ENCODE results near the gene G0S2. TPM values are rescaled to one million over a fixed set of nuclear protein-coding genes. Genes with fewer than 3 reads are reported as not detected.
"Not testable (repeated sequence)": the region's sequence is repeated elsewhere in the genome, so short reads cannot be mapped to it uniquely, and the experiment has no call there.

G0S2 gene
- polyA plus RNA-seq, 3 donors: 176 to 1,583 (median 373) TPM

- WGBS (ENCODE audit: insufficient coverage): no CpG with 5 or more reads among the region's 3 CpGs
- Mint-ChIP-seq H3K27ac (no peak overlapping the region), H3K27me3 (ENCODE audit: low read depth in 3 of 3) (peaks cover 2 to 10% (median 7%) of the 10 kb centered on the region in 3 donors), H3K36me3 (peaks cover 2 to 3% of the 10 kb centered on the region in 2 donors), H3K9me3 (peaks cover 0 to 7% (median 4%) of the 10 kb centered on the region in 7 donors), H3K4me1 (peaks cover 8% of the 10 kb centered on the region), H3K4me3 (no peak overlapping the region)
- H3K4me1 ChIP-seq (ENCODE audit: control insufficient read depth in 1 of 2, insufficient read depth in 2 of 2, low read length in 2 of 2): peaks cover 4 to 7% of the 10 kb centered on the region in 2 donors
- H3K9me3 ChIP-seq (replicated peaks in 1 of 2; ENCODE audit: control insufficient read depth in 1 of 2, insufficient read depth in 1 of 2, low read length in 2 of 2): no peaks in the 10 kb centered on the region
- no peaks in the 10 kb centered on the region for H3K79me2 ChIP-seq (ENCODE audit: insufficient read depth, low read length)
- H4K20me1 ChIP-seq (ENCODE audit: insufficient read depth, low read length): no peaks in the 10 kb centered on the region
- no peak overlapping the region for H3K4me2 ChIP-seq (replicated peaks; ENCODE audit: extremely low read depth, low read length, poor library complexity, severe bottlenecking)
- DNase-seq: no peak
- H3K9ac ChIP-seq (ENCODE audit: insufficient read depth, low read length, poor library complexity, severe bottlenecking): no peak overlapping the region
- H3K27ac ChIP-seq (ENCODE audit: low read depth in 1 of 2, low read length in 2 of 2): no peak overlapping the region
- H3K27me3 ChIP-seq (ENCODE audit: control insufficient read depth in 2 of 2, insufficient read depth in 2 of 2, low read length in 2 of 2): peaks cover 0 to 5% of the 10 kb centered on the region in 2 donors
- TF ChIP-seq CTCF (IDR thresholded peaks at IDR 0.05): no peak
- H3K36me3 ChIP-seq (replicated peaks in 1 of 2; ENCODE audit: control insufficient read depth in 1 of 2, insufficient read depth in 2 of 2, low read length in 2 of 2): no peaks in the 10 kb centered on the region
- no peak overlapping the region for H3K4me3 ChIP-seq (replicated peaks in 1 of 3; ENCODE audit: low read depth in 2 of 3, low read length in 3 of 3)
- H2AFZ ChIP-seq (ENCODE audit: insufficient read depth, low read depth, low read length, poor library complexity, severe bottlenecking): no peak overlapping the region
- intact Hi-C loops (cut with micrococcal nuclease): loop anchor here in 1 of 2 donors (10.0 kb wide), 2 partner anchors 48 to 92 kb away; no protein-coding TSS in a partner anchor
Measured at GRCh38 chr1:209697126-209697525, 21.9 kb downstream of the G0S2 start.

GRCh38 chr1:209700686-209701085 is 25.5 kb downstream of the G0S2 start:
- not testable (repeated sequence) for H3K27me3 ChIP-seq (ENCODE audit: control insufficient read depth in 2 of 2, insufficient read depth in 2 of 2, low read length in 2 of 2); H3K9me3 Mint-ChIP-seq; H3K9me3 ChIP-seq (replicated peaks in 1 of 2; ENCODE audit: control insufficient read depth in 1 of 2, insufficient read depth in 1 of 2, low read length in 2 of 2); H3K36me3 ChIP-seq (replicated peaks in 1 of 2; ENCODE audit: control insufficient read depth in 1 of 2, insufficient read depth in 2 of 2, low read length in 2 of 2); H3K27me3 Mint-ChIP-seq (ENCODE audit: low read depth in 3 of 3); H3K27ac Mint-ChIP-seq; H3K4me3 Mint-ChIP-seq; H3K27ac ChIP-seq (ENCODE audit: low read depth in 1 of 2, low read length in 2 of 2); H3K36me3 Mint-ChIP-seq; H2AFZ ChIP-seq (ENCODE audit: insufficient read depth, low read depth, low read length, poor library complexity, severe bottlenecking); H3K9ac ChIP-seq (ENCODE audit: insufficient read depth, low read length, poor library complexity, severe bottlenecking); H3K79me2 ChIP-seq (ENCODE audit: insufficient read depth, low read length); H4K20me1 ChIP-seq (ENCODE audit: insufficient read depth, low read length); H3K4me2 ChIP-seq (replicated peaks; ENCODE audit: extremely low read depth, low read length, poor library complexity, severe bottlenecking); H3K4me3 ChIP-seq (replicated peaks in 1 of 3; ENCODE audit: low read depth in 2 of 3, low read length in 3 of 3); DNase-seq
- H3K4me1 ChIP-seq (ENCODE audit: control insufficient read depth in 1 of 2, insufficient read depth in 2 of 2, low read length in 2 of 2): peaks cover 18 to 20% of the 10 kb centered on the region in 2 donors
- intact Hi-C loops (cut with micrococcal nuclease): loop anchor here in 1 of 2 donors (5.0 kb wide), 1 partner anchor 42 kb away; no protein-coding TSS in a partner anchor
- H3K4me1 Mint-ChIP-seq: peaks cover 19% of the 10 kb centered on the region
